ENCODE results near the gene CFAP57.

DNA sequence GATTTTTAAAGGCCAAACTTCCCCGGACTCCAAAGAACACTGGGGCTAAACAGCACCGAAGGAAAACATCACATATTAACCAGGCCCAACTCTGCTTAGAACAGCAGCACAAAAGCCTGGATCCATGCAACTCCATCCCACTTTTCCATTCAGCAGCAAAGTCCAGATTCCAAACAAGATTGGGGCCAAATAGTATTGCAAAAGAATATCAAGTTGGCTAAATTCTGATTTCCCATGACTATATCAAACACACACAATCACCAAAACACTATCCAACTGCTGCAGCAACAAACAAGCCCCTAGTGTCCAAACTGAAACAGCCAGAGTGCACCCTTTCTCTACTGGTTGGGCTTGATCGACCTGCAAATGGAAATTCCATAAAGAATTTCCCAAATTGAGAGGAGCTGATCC lies 78.2 kb downstream of the CFAP57 start:
- TF ChIP-seq, protein P1, sequence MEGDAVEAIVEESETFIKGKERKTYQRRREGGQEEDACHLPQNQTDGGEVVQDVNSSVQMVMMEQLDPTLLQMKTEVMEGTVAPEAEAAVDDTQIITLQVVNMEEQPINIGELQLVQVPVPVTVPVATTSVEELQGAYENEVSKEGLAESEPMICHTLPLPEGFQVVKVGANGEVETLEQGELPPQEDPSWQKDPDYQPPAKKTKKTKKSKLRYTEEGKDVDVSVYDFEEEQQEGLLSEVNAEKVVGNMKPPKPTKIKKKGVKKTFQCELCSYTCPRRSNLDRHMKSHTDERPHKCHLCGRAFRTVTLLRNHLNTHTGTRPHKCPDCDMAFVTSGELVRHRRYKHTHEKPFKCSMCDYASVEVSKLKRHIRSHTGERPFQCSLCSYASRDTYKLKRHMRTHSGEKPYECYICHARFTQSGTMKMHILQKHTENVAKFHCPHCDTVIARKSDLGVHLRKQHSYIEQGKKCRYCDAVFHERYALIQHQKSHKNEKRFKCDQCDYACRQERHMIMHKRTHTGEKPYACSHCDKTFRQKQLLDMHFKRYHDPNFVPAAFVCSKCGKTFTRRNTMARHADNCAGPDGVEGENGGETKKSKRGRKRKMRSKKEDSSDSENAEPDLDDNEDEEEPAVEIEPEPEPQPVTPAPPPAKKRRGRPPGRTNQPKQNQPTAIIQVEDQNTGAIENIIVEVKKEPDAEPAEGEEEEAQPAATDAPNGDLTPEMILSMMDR (IDR thresholded peaks at IDR 0.05) = no peak
- TF ChIP-seq POLR2A (IDR thresholded peaks at IDR 0.05) = no peak

All from prostate gland (tissue), 2 donors.